VCaP (cell line): ENCODE results near the gene PRKCH.

ENCODE experiments used
- H3K27ac ChIP-seq: fragments of 450-650 bp; 2 replicates; pipeline ENCODE4 v1.5.1; 2017
- CTCF ChIP-seq: fragments of 450-650 bp; conservative IDR thresholded peaks from 2 replicates; pipeline ENCODE4 v1.5.1; 2017; ENCODE audit warnings: mild to moderate bottlenecking, moderate library complexity

The PRKCH gene

GRCh38 chr14:61451491-61451890 lies 130.1 kb downstream of the PRKCH start:
- H3K27ac ChIP-seq = no peak overlapping the region
- no peak for TF ChIP-seq CTCF

GRCh38 chr14:61451891-61452400 lies 130.6 kb downstream of the PRKCH start:
- H3K27ac ChIP-seq = no peak overlapping the region
- no peak for TF ChIP-seq CTCF

- no peak for TF ChIP-seq CTCF
- H3K27ac ChIP-seq = no peak overlapping the region
These were observed 131.1 kb downstream of the PRKCH start for GRCh38 chr14:61452452-61452851.

- no peak overlapping the region for H3K27ac ChIP-seq
- TF ChIP-seq CTCF = no peak
These were observed 131.9 kb downstream of the PRKCH start for GRCh38 chr14:61453103-61453767.

- no peak for TF ChIP-seq CTCF
- peak overlapping the region; percentile 27; the same call in 1 of the 2 replicates for H3K27ac ChIP-seq
These were observed 133.2 kb downstream of the PRKCH start for GRCh38 chr14:61454545-61454944.

GRCh38 chr14:61455351-61455750 lies 134.0 kb downstream of the PRKCH start:
- TF ChIP-seq CTCF = no peak
- H3K27ac ChIP-seq = no peak overlapping the region; the same call in 1 of the 2 replicates

GRCh38 chr14:61456720-61457119 lies 135.3 kb downstream of the PRKCH start:
- TF ChIP-seq CTCF = peak; percentile 92
- no peak overlapping the region for H3K27ac ChIP-seq
